WERI-Rb-1 (cell line): ENCODE results near the gene DPYSL3.

Source experiments
- DNase-seq: peaks from one replicate; pipeline ENCODE4 v3.0.0-alpha.2; 2020
- H3K27ac ChIP-seq: fragments of 250-450 bp; sonication (Bioruptor Pico); 2 replicates; pipeline ENCODE4 v1.5.1; 2020; ENCODE audit warnings: mild to moderate bottlenecking, moderate library complexity
- H3K27me3 ChIP-seq: fragments of 250-450 bp; sonication (Bioruptor Pico); 2 replicates; pipeline ENCODE4 v1.5.1; 2021; ENCODE audit warnings: mild to moderate bottlenecking, low read depth, moderate library complexity; ENCODE audit not compliant: insufficient read depth, severe bottlenecking
- H3K36me3 ChIP-seq: fragments of 250-450 bp; sonication (Bioruptor Pico); 2 replicates; pipeline ENCODE4 v1.5.1; 2020; ENCODE audit warnings: mild to moderate bottlenecking, moderate library complexity
- H3K4me3 ChIP-seq: 2 replicates; pipeline ENCODE4 v1.5.1; 2011; ENCODE audit warnings: low read depth, mild to moderate bottlenecking, control low read depth, low read length
- H3K9me3 ChIP-seq: fragments of 250-450 bp; sonication (Bioruptor Pico); 2 replicates; pipeline ENCODE4 v1.5.1; 2021; ENCODE audit warnings: mild to moderate bottlenecking, moderate library complexity; ENCODE audit not compliant: severe bottlenecking
- CTCF ChIP-seq: IDR thresholded peaks from 2 replicates; pipeline ENCODE4 v1.5.1; 2011; ENCODE audit warnings: low read depth, mild to moderate bottlenecking, control low read depth, inconsistent platforms, low read length

The DPYSL3 gene

GRCh38 chr5:147479949-147480348 is 29.9 kb downstream of the DPYSL3 start:
- peak overlapping the region; percentile 88 for H3K27ac ChIP-seq
- peak; percentile 45 for DNase-seq
- H3K36me3 ChIP-seq = no peaks in the 10 kb centered on the region; the same call in 1 of the 2 replicates
- peak overlapping the region; percentile 23 for H3K4me3 ChIP-seq
- H3K9me3 ChIP-seq = no peaks in the 10 kb centered on the region
- no peaks in the 10 kb centered on the region for H3K27me3 ChIP-seq
- TF ChIP-seq CTCF = no peak

GRCh38 chr5:147479444-147479843 is 30.4 kb downstream of the DPYSL3 start:
- TF ChIP-seq CTCF = no peak
- no peaks in the 10 kb centered on the region for H3K9me3 ChIP-seq
- no peaks in the 10 kb centered on the region; the same call in 1 of the 2 replicates for H3K36me3 ChIP-seq
- peak; percentile 86 for DNase-seq
- no peaks in the 10 kb centered on the region for H3K27me3 ChIP-seq
- no peak overlapping the region; the same call in 1 of the 2 replicates for H3K4me3 ChIP-seq
- H3K27ac ChIP-seq = peak overlapping the region; percentile 88

- TF ChIP-seq CTCF = no peak
- H3K9me3 ChIP-seq = no peaks in the 10 kb centered on the region
Observed at GRCh38 chr5:147474140-147474539, 35.7 kb downstream of the DPYSL3 start.

GRCh38 chr5:147472664-147473475 is 37.0 kb downstream of the DPYSL3 start:
- H3K36me3 ChIP-seq = peaks cover 2% of the 10 kb centered on the region
- TF ChIP-seq CTCF = no peak

More at GRCh38 chr5:147474140-147474539, 35.7 kb downstream of the DPYSL3 start:
- Histone ChIP-seq H3K27me3 (no peaks in the 10 kb centered on the region), H3K36me3 (peaks cover 2% of the 10 kb centered on the region), H3K4me3 (no peak overlapping the region), H3K27ac (no peak overlapping the region)
- DNase-seq = no peak

GRCh38 chr5:147467973-147468508 is 41.8 kb downstream of the DPYSL3 start:
- H3K36me3 ChIP-seq = peaks cover 6% of the 10 kb centered on the region
- TF ChIP-seq CTCF = no peak
- H3K27me3 ChIP-seq = no peaks in the 10 kb centered on the region
- no peak for DNase-seq
- no peaks in the 10 kb centered on the region for H3K9me3 ChIP-seq
- no peak overlapping the region for H3K4me3 ChIP-seq
- H3K27ac ChIP-seq = no peak overlapping the region

More at GRCh38 chr5:147472664-147473475, 37.0 kb downstream of the DPYSL3 start:
- Histone ChIP-seq H3K9me3 (no peaks in the 10 kb centered on the region), H3K4me3 (no peak overlapping the region), H3K27ac (no peak overlapping the region), H3K27me3 (no peaks in the 10 kb centered on the region)
- DNase-seq = no peak
